ENCODE data around the gene EFNA3. TPM values are rescaled to one million over a fixed set of nuclear protein-coding genes. Genes with fewer than 3 reads are reported as not detected.

EFNA3 gene
- total and polyA plus RNA-seq, 2 of the 4 experiments (the other 2 are of a cell fraction), result 0.72 to 1.6 TPM

GRCh38 chr1:155113450-155113980 is 34.9 kb downstream of the EFNA3 start:
- Histone ChIP-seq H3K9me3 (ENCODE audit: control insufficient read depth, insufficient read depth, low read length) (no peaks in the 10 kb centered on the region), H3K36me3 (ENCODE audit: control insufficient read depth, insufficient read depth, low read length) (no peaks in the 10 kb centered on the region), H3K4me2 (ENCODE audit: low read depth, low read length) (no peak overlapping the region), H4K20me1 (ENCODE audit: insufficient read depth, low read length) (no peaks in the 10 kb centered on the region), H2BK20ac (ENCODE audit: low read depth, low read length) (no peak overlapping the region), H3K27me3 (ENCODE audit: control insufficient read depth, insufficient read depth, low read length) (peaks cover 49% of the 10 kb centered on the region), H3K27ac (ENCODE audit: insufficient read depth, low read length) (no peak overlapping the region), H3K56ac (ENCODE audit: extremely low read depth, insufficient read depth, low read length) (no peak overlapping the region), H3K14ac (replicated peaks; ENCODE audit: low read depth, low read length) (no peak overlapping the region), H3K79me1 (ENCODE audit: low read depth in 1 of 2, low read length in 2 of 2) (no peaks in the 10 kb centered on the region), H3K23ac (ENCODE audit: low read depth, low read length) (no peak overlapping the region), H3K4ac (ENCODE audit: low read depth, low read length) (no peak overlapping the region), H4K91ac (ENCODE audit: insufficient read depth, low read depth, low read length) (no peak overlapping the region), H4K8ac (ENCODE audit: low read depth in 2 of 2, low read length in 2 of 2) (no peak overlapping the region), H3K4me1 (ENCODE audit: control insufficient read depth, insufficient read depth, low read length) (no peaks in the 10 kb centered on the region), H2AK5ac (ENCODE audit: low read depth, low read length) (no peak overlapping the region), H3K9me1 (ENCODE audit: insufficient read depth, low read length) (no peaks in the 10 kb centered on the region; the same call in 1 of the 2 replicates), H2BK15ac (ENCODE audit: low read depth, low read length) (no peak overlapping the region), H2BK120ac (ENCODE audit: low read depth, low read length) (no peak overlapping the region), H3K9ac (ENCODE audit: low read depth, low read length) (no peak overlapping the region), H2BK5ac (ENCODE audit: low read depth, low read length, poor library complexity, severe bottlenecking) (no peak overlapping the region), H2AK9ac (replicated peaks; ENCODE audit: low read depth, low read length, poor library complexity) (no peak overlapping the region), H3K4me3 (ENCODE audit: insufficient read depth, low read depth, low read length) (no peak overlapping the region), H3K18ac (ENCODE audit: low read depth, low read length) (no peak overlapping the region), H2AFZ (replicated peaks; ENCODE audit: low read length, poor library complexity) (no peak overlapping the region), H4K5ac (ENCODE audit: low read depth, low read length) (no peak overlapping the region)
- intact Hi-C loops (cut with micrococcal nuclease), result no loop called here
- DNase-seq, result no peak
- 69% methylated on average over 2 of the region's 5 CpGs; no CpG with 5 or more reads in 1 of the 2 experiments for WGBS, 2 experiments (ENCODE audit: extremely low coverage in 2 of 2, insufficient read length in 1 of 2)
- POLR2A ChIA-PET (ENCODE audit: unreplicated experiment), result no interaction called here
- BruUV-seq (replicated peaks), result no TSS peak
- dilution Hi-C loops (cut with HindIII; ENCODE audit: low sequenced_read_pairs, unreplicated experiment), result no loop called here
- ATAC-seq (ENCODE audit: low read depth), result no peak
- in situ Hi-C loops (cut with MboI; ENCODE audit: low sequenced_read_pairs), result no loop called here
- CTCF ChIA-PET, result no interaction called here
- TF ChIP-seq NFE2L2 (IDR thresholded peaks at IDR 0.05; ENCODE audit: low read depth, low read length) (no peak), RFX5 (IDR thresholded peaks at IDR 0.05; ENCODE audit: low read depth, low read length) (no peak), SMC3 (IDR thresholded peaks at IDR 0.05; ENCODE audit: low read depth, low read length) (no peak), RAD21 (IDR thresholded peaks at IDR 0.05; ENCODE audit: low read length) (no peak), MAFK (IDR thresholded peaks at IDR 0.05; ENCODE audit: low read depth, low read length) (no peak), BHLHE40 (IDR thresholded peaks at IDR 0.05; ENCODE audit: low read depth, low read length) (no peak), CHD1 (IDR thresholded peaks at IDR 0.05; ENCODE audit: low read depth, low read length) (no peak), POLR2A (IDR thresholded peaks at IDR 0.05; ENCODE audit: low read depth, low read length) (no peak), ELK1 (IDR thresholded peaks at IDR 0.05; ENCODE audit: borderline replicate concordance, low read depth, low read length) (no peak), MXI1 (IDR thresholded peaks at IDR 0.05; ENCODE audit: borderline replicate concordance, low read depth, low read length) (no peak), RCOR1 (IDR thresholded peaks at IDR 0.05; ENCODE audit: insufficient replicate concordance, low read length) (no peak), MAZ (IDR thresholded peaks at IDR 0.05; ENCODE audit: borderline replicate concordance, low read depth, low read length) (no peak)
